ENCODE results near the gene AK5. TPM values are rescaled to one million over a fixed set of nuclear protein-coding genes. Genes with fewer than 3 reads are reported as not detected.

AK5 gene
- total and polyA plus RNA-seq, 4 donors = 0.06 to 3.0 (median 0.15) TPM; not detected in 1

DNA sequence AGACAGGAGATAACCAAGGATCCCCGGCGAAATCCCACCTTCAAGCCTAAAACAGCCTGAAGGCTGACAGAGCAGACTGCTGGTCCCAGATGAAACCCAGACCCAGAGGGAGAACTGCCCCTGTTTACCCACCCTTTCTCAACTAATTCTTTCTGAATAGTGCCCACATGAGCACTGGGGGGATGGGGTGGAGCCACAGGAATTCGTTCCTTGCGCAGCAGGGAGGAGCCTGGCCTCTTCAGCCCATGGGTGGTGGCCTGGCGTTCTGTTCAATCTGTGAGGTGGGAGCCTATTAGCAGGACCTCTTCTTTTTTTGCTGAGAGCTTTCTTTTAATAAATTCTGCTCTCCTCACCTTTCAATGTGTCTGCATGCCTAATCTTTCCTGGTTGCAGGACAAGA is 6.6 kb upstream of the AK5 start:
- Histone ChIP-seq H3K4me1 (ENCODE audit: control insufficient read depth in 5 of 5, insufficient read depth in 5 of 5, low read length in 5 of 5) (no peaks in the 10 kb centered on the region), H3K27me3 (ENCODE audit: control insufficient read depth in 3 of 3, insufficient read depth in 3 of 3, low read length in 2 of 3) (peaks cover 0 to 10% (median 6%) of the 10 kb centered on the region in 3 donors), H3K36me3 (ENCODE audit: control insufficient read depth in 4 of 4, insufficient read depth in 4 of 4, low read length in 4 of 4) (no peaks in the 10 kb centered on the region), H3K27ac (ENCODE audit: low read depth in 1 of 2, low read length in 1 of 2) (no peak overlapping the region), H3K9ac (ENCODE audit: insufficient read depth in 1 of 2, low read length in 2 of 2) (no peak overlapping the region), H3K9me3 (ENCODE audit: control insufficient read depth in 4 of 4, insufficient read depth in 3 of 4, low read length in 3 of 4) (no peaks in the 10 kb centered on the region), H3K4me3 (no peak overlapping the region)
- ATAC-seq (ENCODE audit: insufficient read depth, low FRiP score) = no peak
- TF ChIP-seq, protein P1, sequence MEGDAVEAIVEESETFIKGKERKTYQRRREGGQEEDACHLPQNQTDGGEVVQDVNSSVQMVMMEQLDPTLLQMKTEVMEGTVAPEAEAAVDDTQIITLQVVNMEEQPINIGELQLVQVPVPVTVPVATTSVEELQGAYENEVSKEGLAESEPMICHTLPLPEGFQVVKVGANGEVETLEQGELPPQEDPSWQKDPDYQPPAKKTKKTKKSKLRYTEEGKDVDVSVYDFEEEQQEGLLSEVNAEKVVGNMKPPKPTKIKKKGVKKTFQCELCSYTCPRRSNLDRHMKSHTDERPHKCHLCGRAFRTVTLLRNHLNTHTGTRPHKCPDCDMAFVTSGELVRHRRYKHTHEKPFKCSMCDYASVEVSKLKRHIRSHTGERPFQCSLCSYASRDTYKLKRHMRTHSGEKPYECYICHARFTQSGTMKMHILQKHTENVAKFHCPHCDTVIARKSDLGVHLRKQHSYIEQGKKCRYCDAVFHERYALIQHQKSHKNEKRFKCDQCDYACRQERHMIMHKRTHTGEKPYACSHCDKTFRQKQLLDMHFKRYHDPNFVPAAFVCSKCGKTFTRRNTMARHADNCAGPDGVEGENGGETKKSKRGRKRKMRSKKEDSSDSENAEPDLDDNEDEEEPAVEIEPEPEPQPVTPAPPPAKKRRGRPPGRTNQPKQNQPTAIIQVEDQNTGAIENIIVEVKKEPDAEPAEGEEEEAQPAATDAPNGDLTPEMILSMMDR (IDR thresholded peaks at IDR 0.05; ENCODE audit: control extremely low read depth, extremely low read depth) = no peak
- no peak for DNase-seq
- 67 to 87% methylated on average over 5 of the region's 5 CpGs for WGBS, 2 donors

DNA sequence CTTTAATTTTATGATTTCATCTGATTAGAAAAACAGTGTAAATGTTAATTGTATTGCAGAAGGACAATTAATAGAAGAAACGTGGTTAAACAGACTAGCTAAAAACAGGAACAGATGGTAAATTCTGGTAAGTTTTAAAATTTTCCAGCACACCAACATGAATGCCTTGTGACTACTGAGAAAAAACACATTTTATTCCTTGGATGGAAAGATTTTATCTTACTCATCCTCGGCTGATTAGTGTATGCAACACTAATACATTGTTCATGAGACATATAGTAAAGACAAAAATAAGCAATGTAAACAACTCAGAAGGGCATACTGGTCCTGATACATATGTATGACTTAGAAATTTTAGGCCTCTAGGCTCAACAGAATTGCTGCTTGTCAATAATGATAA is 4.9 kb upstream of the AK5 start:
- no peak for DNase-seq
- WGBS, 2 donors = 62 to 76% methylated on average over 2 of the region's 2 CpGs
- Histone ChIP-seq H3K4me3 (no peak overlapping the region), H3K4me1 (ENCODE audit: control insufficient read depth in 5 of 5, insufficient read depth in 5 of 5, low read length in 5 of 5) (peaks cover 0 to 4% (median 0%) of the 10 kb centered on the region in 5 donors), H3K36me3 (ENCODE audit: control insufficient read depth in 4 of 4, insufficient read depth in 4 of 4, low read length in 4 of 4) (no peaks in the 10 kb centered on the region), H3K9ac (ENCODE audit: insufficient read depth in 1 of 2, low read length in 2 of 2) (no peak overlapping the region), H3K27me3 (ENCODE audit: control insufficient read depth in 3 of 3, insufficient read depth in 3 of 3, low read length in 2 of 3) (peaks cover 3 to 21% (median 20%) of the 10 kb centered on the region in 3 donors), H3K27ac (ENCODE audit: low read depth in 1 of 2, low read length in 1 of 2) (no peak overlapping the region), H3K9me3 (ENCODE audit: control insufficient read depth in 4 of 4, insufficient read depth in 3 of 4, low read length in 3 of 4) (no peaks in the 10 kb centered on the region)
- ATAC-seq (ENCODE audit: insufficient read depth, low FRiP score) = no peak
- TF ChIP-seq, protein P1 (IDR thresholded peaks at IDR 0.05; ENCODE audit: control extremely low read depth, extremely low read depth) = no peak

DNA sequence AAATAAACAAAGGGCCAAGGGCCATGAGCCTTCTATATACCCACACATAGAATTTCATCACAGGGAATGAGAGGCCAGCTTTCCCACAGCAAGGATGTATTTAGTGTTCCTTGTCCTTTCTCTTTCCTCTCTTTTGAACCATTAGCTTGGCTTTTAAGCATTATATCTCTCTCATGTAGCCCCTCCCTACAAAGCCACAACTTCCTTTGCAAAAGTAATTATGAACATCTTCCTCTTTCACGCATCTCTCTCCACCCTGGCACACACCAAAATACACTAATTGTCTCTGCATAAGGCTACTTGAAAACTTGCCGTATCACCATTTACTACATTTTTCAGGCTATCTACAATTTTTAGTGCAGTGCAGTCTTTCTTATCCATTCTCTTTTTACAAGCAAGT is 1.9 kb upstream of the AK5 start:
- H3K4me1 ChIP-seq (ENCODE audit: control insufficient read depth in 5 of 5, insufficient read depth in 5 of 5, low read length in 5 of 5) = peaks cover 0 to 16% (median 0%) of the 10 kb centered on the region in 5 donors
- H3K36me3 ChIP-seq (ENCODE audit: control insufficient read depth in 4 of 4, insufficient read depth in 4 of 4, low read length in 4 of 4) = no peaks in the 10 kb centered on the region
- no peak for ATAC-seq (ENCODE audit: insufficient read depth, low FRiP score)
- H3K4me3 ChIP-seq = no peak overlapping the region
- TF ChIP-seq, protein P1 (IDR thresholded peaks at IDR 0.05; ENCODE audit: control extremely low read depth, extremely low read depth) = no peak
- no peaks in the 10 kb centered on the region for H3K9me3 ChIP-seq (ENCODE audit: control insufficient read depth in 4 of 4, insufficient read depth in 3 of 4, low read length in 3 of 4)
- H3K9ac ChIP-seq (ENCODE audit: insufficient read depth in 1 of 2, low read length in 2 of 2) = no peak overlapping the region
- no peak for DNase-seq
- H3K27me3 ChIP-seq (ENCODE audit: control insufficient read depth in 3 of 3, insufficient read depth in 3 of 3, low read length in 2 of 3) = peaks cover 3 to 43% (median 39%) of the 10 kb centered on the region in 3 donors
- H3K27ac ChIP-seq (ENCODE audit: low read depth in 1 of 2, low read length in 1 of 2) = no peak overlapping the region
- 27 to 52% methylated on average over 2 of the region's 2 CpGs for WGBS, 2 donors

DNA sequence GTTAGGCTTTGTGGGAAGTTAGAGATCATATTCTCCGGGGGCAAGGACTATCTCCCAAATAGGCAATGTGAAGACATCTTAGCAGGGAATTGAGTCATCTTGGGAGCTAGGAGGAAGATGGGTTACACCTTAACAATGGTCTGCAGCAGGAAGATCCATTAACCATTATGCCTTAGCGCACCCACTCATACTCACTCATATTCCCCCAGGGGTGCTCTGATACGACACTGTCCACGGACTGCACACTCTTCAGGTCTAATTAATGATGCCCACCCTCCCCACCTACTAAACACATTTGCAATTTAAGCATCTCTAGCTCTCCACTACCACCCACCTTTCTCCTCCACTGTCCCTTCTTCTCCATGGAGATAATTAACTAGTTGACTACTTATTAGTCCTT is 857 bp upstream of the AK5 start:
- 82 to 90% methylated on average over 4 of the region's 4 CpGs for WGBS, 2 donors
- DNase-seq (no peak), ATAC-seq (ENCODE audit: insufficient read depth, low FRiP score) (no peak)
- no peak overlapping the region for H3K27ac ChIP-seq (ENCODE audit: low read depth in 1 of 2, low read length in 1 of 2)
- no peak overlapping the region for H3K4me3 ChIP-seq
- H3K4me1 ChIP-seq (ENCODE audit: control insufficient read depth in 5 of 5, insufficient read depth in 5 of 5, low read length in 5 of 5) = peaks cover 0 to 16% (median 0%) of the 10 kb centered on the region in 5 donors
- H3K36me3 ChIP-seq (ENCODE audit: control insufficient read depth in 4 of 4, insufficient read depth in 4 of 4, low read length in 4 of 4) = no peaks in the 10 kb centered on the region
- H3K9me3 ChIP-seq (ENCODE audit: control insufficient read depth in 4 of 4, insufficient read depth in 3 of 4, low read length in 3 of 4) = no peaks in the 10 kb centered on the region
- peaks cover 3 to 43% (median 43%) of the 10 kb centered on the region in 3 donors for H3K27me3 ChIP-seq (ENCODE audit: control insufficient read depth in 3 of 3, insufficient read depth in 3 of 3, low read length in 2 of 3)
- no peak overlapping the region for H3K9ac ChIP-seq (ENCODE audit: insufficient read depth in 1 of 2, low read length in 2 of 2)
- TF ChIP-seq, protein P1 (IDR thresholded peaks at IDR 0.05; ENCODE audit: control extremely low read depth, extremely low read depth) = no peak

Measured in lung (tissue), 12 donors.